K562 (cell line): ENCODE measurements around the gene NRXN3. TPM values are rescaled to one million over a fixed set of nuclear protein-coding genes. Genes with fewer than 3 reads are reported as not detected.
"Not testable (repeated sequence)": the region's sequence is repeated elsewhere in the genome, so short reads cannot be mapped to it uniquely, and the experiment has no call there.

Source experiments
- ATAC-seq: fragments of 200-7000 bp; cut with Tn5 transposase; 3 replicates; pipeline ENCODE4 v1.9.1; 2020; ENCODE audit warnings: moderate library complexity
- BruUV-seq: library from RNA; stranded (reverse); fragments of 400-500 nt; replicated peaks from 2 replicates; lab custom pipeline; 2021; lab: Mats Ljungman, UMichigan
- CTCF ChIA-PET: fragments of 300-600 bp; formaldehyde crosslinking; extraction: SDS; loops from one replicate; lab custom pipeline; 2021; ENCODE audit warnings: low intra/inter-chr PET ratio; lab: Yijun Ruan, JAX
- POLR2A ChIA-PET: fragments of 300-600, 350-650 bp; sonication (Branson Sonifier 250); formaldehyde crosslinking; extraction: SDS; loops from one replicate; lab custom pipeline; 2021; ENCODE audit warnings: antibody characterized with exemption, inconsistent platforms; lab: Yijun Ruan, JAX
- DNase-seq, 4 experiments: peaks; one replicate each; pipeline versions ENCODE4 v3.0.0 to v3.0.0-alpha.2; 2011 to 2018; ENCODE audit warnings: low spot score in 3 of 4, mixed read lengths in 3 of 4; ENCODE audit errors: extremely low read depth in 1 of 4
- FAIRE-seq: peaks from 2 replicates; lab custom pipeline; 2011; peaks lifted over from hg19 to GRCh38; lab: Jason Lieb, UNC
- H2AFZ ChIP-seq: 2 replicates; pipeline ENCODE4 v1.6.0; 2011; ENCODE audit warnings: low read depth, low read length, control low read depth, inconsistent platforms
- H3K27ac ChIP-seq: fragments of 200-600 bp; 3 replicates; pipeline ENCODE4 v1.8.0; 2011; ENCODE audit warnings: low read depth, mild to moderate bottlenecking, control low read depth, inconsistent platforms, low read length, moderate library complexity, mixed read lengths; ENCODE audit errors: extremely low read depth
- H3K27me3 ChIP-seq, 2 experiments: fragments of 300-600 bp in 1 of 2; 2 replicates in 1 of 2; 3 replicates in 1 of 2; pipeline versions ENCODE4 v1.6.0 to v1.8.0; 2011; ENCODE audit warnings: inconsistent platforms in 2 of 2, low read length in 2 of 2, mild to moderate bottlenecking in 1 of 2, mixed read lengths in 1 of 2, moderate library complexity in 1 of 2; ENCODE audit not compliant: control insufficient read depth in 2 of 2, insufficient read depth in 2 of 2
- H3K36me3 ChIP-seq: fragments of 300-600 bp; 3 replicates; pipeline ENCODE4 v1.8.0; 2011; ENCODE audit warnings: mild to moderate bottlenecking, low read length, inconsistent platforms; ENCODE audit not compliant: control insufficient read depth, insufficient read depth
- H3K4me1 ChIP-seq, 2 experiments: fragments of 200-600 bp in 1 of 2; replicated peaks in 1 of 2; 2 replicates in 1 of 2; 3 replicates in 1 of 2; pipeline versions ENCODE4 v1.5.1 to v1.8.0; 2011; ENCODE audit warnings: inconsistent platforms in 2 of 2, low read length in 2 of 2, mild to moderate bottlenecking in 1 of 2, mixed read lengths in 1 of 2, moderate library complexity in 1 of 2; ENCODE audit not compliant: control insufficient read depth in 2 of 2, insufficient read depth in 2 of 2
- H3K4me2 ChIP-seq: 2 replicates; pipeline ENCODE4 v1.6.1; 2011; ENCODE audit warnings: low read length, control low read depth, inconsistent platforms, mixed read lengths; ENCODE audit not compliant: insufficient read depth
- H3K4me3 ChIP-seq: fragments of 200-600 bp; sonication (generic), shearing (Covaris generic); 2 replicates; pipeline ENCODE4 v1.5.1; 2016; ENCODE audit warnings: control low read depth, inconsistent platforms
- H3K79me2 ChIP-seq: fragments of 200-600 bp; 3 replicates; pipeline ENCODE4 v1.8.0; 2011; ENCODE audit warnings: low read length, inconsistent platforms; ENCODE audit not compliant: control insufficient read depth, insufficient read depth
- H3K9ac ChIP-seq, 2 experiments: 2 replicates each; pipeline versions ENCODE4 v1.6.0 to v1.6.1; 2011; ENCODE audit warnings: low read depth in 2 of 2, low read length in 2 of 2, control low read depth in 1 of 2, inconsistent platforms in 1 of 2, mild to moderate bottlenecking in 1 of 2, mixed read lengths in 1 of 2; ENCODE audit not compliant: insufficient read depth in 1 of 2
- H3K9me1 ChIP-seq: one replicate; pipeline ENCODE4 v1.6.0; 2011; ENCODE audit warnings: inconsistent platforms, mild to moderate bottlenecking, low read length, moderate library complexity; ENCODE audit not compliant: control insufficient read depth, insufficient read depth
- H3K9me3 ChIP-seq: replicated peaks from 2 replicates; pipeline ENCODE4 v1.5.1; 2011; ENCODE audit warnings: low read depth, low read length, inconsistent platforms; ENCODE audit not compliant: control insufficient read depth, insufficient read depth
- H4K20me1 ChIP-seq: replicated peaks from 2 replicates; pipeline ENCODE4 v1.6.1; 2011; ENCODE audit warnings: low read length, inconsistent platforms, mixed read lengths; ENCODE audit not compliant: control insufficient read depth, insufficient read depth
- FOSL1 ChIP-seq: fragments of 200-800 bp; sonication (Bioruptor generic); conservative IDR thresholded peaks from 2 replicates; pipeline ENCODE4 v1.6.1; 2016; ENCODE audit warnings: missing genetic modification characterization, missing compliant biosample characterization
- MAFG ChIP-seq: fragments of 450-650 bp; conservative IDR thresholded peaks from 2 replicates; pipeline ENCODE4 v1.6.1; 2016; ENCODE audit warnings: missing genetic modification characterization, missing compliant biosample characterization
- MAFK ChIP-seq: IDR thresholded peaks from 2 replicates; pipeline ENCODE4 v1.6.1; 2011; ENCODE audit warnings: low read length, improper control_type of control experiment
- NCOR1 ChIP-seq: fragments of 450-650 bp; IDR thresholded peaks from 2 replicates; pipeline ENCODE4 v1.6.1; 2016; ENCODE audit warnings: mild to moderate bottlenecking, moderate library complexity
- NR2F6 ChIP-seq: fragments of 450-650 bp; formaldehyde crosslinking; IDR thresholded peaks from 2 replicates; pipeline ENCODE4 v1.4.0; 2020; ENCODE audit warnings: mild to moderate bottlenecking
- PCBP1 ChIP-seq: fragments of 200-400 bp; formaldehyde crosslinking; IDR thresholded peaks from 2 replicates; pipeline ENCODE4 v1.6.1; 2018; ENCODE audit warnings: mild to moderate bottlenecking, low read depth, low read length; ENCODE audit not compliant: poor library complexity, severe bottlenecking
- POLR2AphosphoS5 ChIP-seq: IDR thresholded peaks from 2 replicates; pipeline ENCODE4 v1.6.1; 2011; ENCODE audit warnings: mild to moderate bottlenecking, low read depth, low read length, moderate library complexity; ENCODE audit not compliant: control insufficient read depth, insufficient read depth
- STAT5A ChIP-seq: IDR thresholded peaks from 2 replicates; pipeline ENCODE4 v1.6.1; 2012; ENCODE audit warnings: low read length, inconsistent platforms, borderline replicate concordance
- TRIM24 ChIP-seq, 2 experiments: fragments of 450-650 bp; IDR thresholded peaks; 2 replicates each; pipeline ENCODE4 v1.6.1; 2016
- ZFP91 ChIP-seq: sonication (generic); formaldehyde crosslinking; IDR thresholded peaks from 2 replicates; pipeline ENCODE4 v1.8.0; 2022; ENCODE audit warnings: mild to moderate bottlenecking, missing genetic modification reagents
- ZNF224 ChIP-seq: sonication (generic); formaldehyde crosslinking; IDR thresholded peaks from 2 replicates; pipeline ENCODE4 v1.8.0; 2022; ENCODE audit warnings: mild to moderate bottlenecking, missing genetic modification reagents
- ZNF436 ChIP-seq: fragments of 250-450, 450-650 bp; sonication (Bioruptor Pico); formaldehyde crosslinking; IDR thresholded peaks from 2 replicates; pipeline ENCODE4 v1.7.0; 2020; ENCODE audit warnings: mild to moderate bottlenecking
- ZNF740 ChIP-seq, 3 experiments: fragments of 200-800 bp in 1 of 3; sonication (Bioruptor generic) in 1 of 3; sonication (generic) in 1 of 3; formaldehyde crosslinking in 1 of 3; IDR thresholded peaks; 2 replicates each; pipeline versions ENCODE4 v1.6.1 to v1.8.0; 2016 to 2022; ENCODE audit warnings: mild to moderate bottlenecking in 2 of 3, missing compliant biosample characterization in 2 of 3, missing genetic modification characterization in 2 of 3, missing genetic modification reagents in 1 of 3
- WGBS: fragments of 100-300 bp; shearing (Covaris generic); methylation state at CpG from one replicate; pipeline ENCODE4 v1.1.6; 2016; ENCODE audit warnings: low coverage, mixed read lengths; ENCODE audit not compliant: insufficient coverage; ENCODE audit errors: missing lambda C conversion rate; 5-methylcytosine and 5-hydroxymethylcytosine counted together
- in situ Hi-C: fragments of 300-500 bp; cut with MboI; formaldehyde crosslinking; loops from 4 replicates; pipeline ENCODE4 v1.15.0; 2018; ENCODE audit warnings: inconsistent platforms, mixed read lengths
- intact Hi-C: fragments of 100-400 bp; cut with micrococcal nuclease; formaldehyde crosslinking; loops from 2 replicates; pipeline ENCODE4 v1.14.2; 2022
- polyA plus RNA-seq, 8 experiments: library from polyadenylated mRNA; depleted of rRNA in 4 of 8; stranded (reverse) in 5 of 8; unstranded in 3 of 8; fragments of >200 nt; fragmentation: Nextera tagmentation in 2 of 8; fragmentation: Illumina TruSeq in 1 of 8; extraction: Ambion mirVana in 2 of 8; extraction: Trizol in 1 of 8; gene quantifications; 2 replicates each; pipeline versions ENCODE4 v1.2.1 to v1.2.3, GENCODE V29; 2011 to 2014; ENCODE audit warnings: inconsistent platforms in 1 of 8, missing spikeins in 1 of 8
- total RNA-seq, 7 experiments: library from RNA; depleted of rRNA in 6 of 7; stranded (reverse); fragments of >200 nt in 6 of 7; fragmentation: Illumina TruSeq in 2 of 7; extraction: Trizol in 2 of 7; gene quantifications; 2 replicates each; pipeline versions ENCODE4 v1.2.1 to v1.2.3, GENCODE V29; 2011 to 2021; ENCODE audit warnings: low replicate concordance in 1 of 7

Gene NRXN3
- total and polyA plus RNA-seq, 9 of the 15 experiments (the other 6 are each of a cell fraction or from before 2014, with no cell fraction given), result 0.09 TPM; not detected in 8

GRCh38 chr14:79767251-79767650 lies 1597.1 kb downstream of the NRXN3 start (continued):
- TF ChIP-seq ZFP91 (CRISPR knock-in tag), result no peak
- TF ChIP-seq MAFK, result no peak
- TF ChIP-seq, all 486 proteins: peak for 0

- H3K27me3 ChIP-seq, H3K9me1 ChIP-seq, H3K36me3 ChIP-seq, FAIRE-seq, H2AFZ ChIP-seq, H3K79me2 ChIP-seq, ATAC-seq, H3K4me1 ChIP-seq, H3K27ac ChIP-seq, intact Hi-C loops, H3K9ac ChIP-seq, CTCF ChIA-PET, H3K9me3 ChIP-seq, POLR2A ChIA-PET, H4K20me1 ChIP-seq, H3K4me3 ChIP-seq, in situ Hi-C loops, DNase-seq, BruUV-seq, H3K4me2 ChIP-seq: not testable (repeated sequence)
- WGBS, result 2% methylated on average over 7 of the region's 14 CpGs
These were observed 1597.5 kb downstream of the NRXN3 start for GRCh38 chr14:79767721-79768120.

- POLR2A ChIA-PET, result no interaction called here
- no TSS peak for BruUV-seq
- in situ Hi-C loops, result no loop called here
- Histone ChIP-seq H3K4me1 (no peaks in the 10 kb centered on the region), H4K20me1 (no peaks in the 10 kb centered on the region), H3K4me2 (no peak overlapping the region), H3K27ac (no peak overlapping the region), H3K9me3 (no peaks in the 10 kb centered on the region), H2AFZ (no peak overlapping the region), H3K4me3 (no peak overlapping the region), H3K79me2 (no peaks in the 10 kb centered on the region), H3K9ac (no peak overlapping the region), H3K27me3 (no peaks in the 10 kb centered on the region), H3K36me3 (no peaks in the 10 kb centered on the region), H3K9me1 (no peaks in the 10 kb centered on the region)
- CTCF ChIA-PET, result no interaction called here
- ATAC-seq (no peak), DNase-seq (no peak), FAIRE-seq (no peak)
- 0% methylated on average over 2 of the region's 2 CpGs for WGBS
- intact Hi-C loops, result no loop called here
- TF ChIP-seq POLR2AphosphoS5 (no peak), NR2F6 (CRISPR knock-in tag) (no peak), TRIM24 (IDR thresholded peaks at IDR 0.05) (no peak), ZNF224 (no peak), ZNF436 (CRISPR knock-in tag) (no peak), PCBP1 (no peak), STAT5A (no peak), FOSL1 (no peak), ZNF740 (CRISPR knock-in tag; IDR thresholded peaks at IDR 0.05) (no peak), ZNF740 (tag; IDR thresholded peaks at IDR 0.05) (no peak), NCOR1 (no peak), MAFG (tag) (no peak)
These were observed 1611.7 kb downstream of the NRXN3 start for GRCh38 chr14:79781882-79782281.
